Esophagus squamous epithelium (tissue), 5 donors: ENCODE measurements around the gene PRSS16. TPM values are rescaled to one million over a fixed set of nuclear protein-coding genes. Genes with fewer than 3 reads are reported as not detected.
"Not testable (repeated sequence)": the region's sequence is repeated elsewhere in the genome, so short reads cannot be mapped to it uniquely, and the experiment has no call there.

Experiments
- DNase-seq: peaks from one replicate; lab custom pipeline; 2025; lab: John Stamatoyannopoulos, UW
- H3K27ac ChIP-seq, 4 donors: fragments of 200-600 bp; sonication (generic); one replicate each; pipeline ENCODE4 v1.5.1; 2016 to 2019; ENCODE audit warnings: mild to moderate bottlenecking in 1 of 4
- H3K27me3 ChIP-seq, 4 donors: fragments of 200-600 bp; sonication (generic); 1 replicate in 3 of 4; 2 replicates in 1 of 4; pipeline versions ENCODE4 v1.5.1 to v1.6.0; 2017 to 2021; ENCODE audit warnings: antibody characterized with exemption in 1 of 4
- H3K36me3 ChIP-seq, 3 donors: fragments of 200-600 bp; sonication (generic); one replicate each; pipeline ENCODE4 v1.5.1; 2016 to 2019
- H3K4me1 ChIP-seq, 3 donors: fragments of 200-600 bp; sonication (generic); one replicate each; pipeline ENCODE4 v1.5.1; 2017 to 2019
- H3K4me3 ChIP-seq, 4 donors: fragments of 200-600 bp; sonication (generic); 1 replicate in 3 of 4; 2 replicates in 1 of 4; pipeline ENCODE4 v1.5.1; 2016 to 2019; ENCODE audit warnings: mild to moderate bottlenecking in 2 of 4, moderate library complexity in 1 of 4
- H3K9me3 ChIP-seq, 3 donors: fragments of 200-600 bp; sonication (generic); one replicate each; pipeline ENCODE4 v1.5.1; 2016 to 2019
- POLR2A ChIP-seq, 4 donors: fragments of 450-650 bp; IDR thresholded peaks; one replicate each; pipeline ENCODE4 v1.6.1; 2017; ENCODE audit warnings: antibody characterized with exemption in 4 of 4, mild to moderate bottlenecking in 4 of 4, moderate library complexity in 3 of 4
- WGBS, 2 donors: methylation state at CpG; one replicate each; pipeline ENCODE4 v1.1.5; 2018; 5-methylcytosine and 5-hydroxymethylcytosine counted together
- intact Hi-C: fragments of 100-400 bp; cut with DNase I; formaldehyde crosslinking; loops from one replicate; pipeline ENCODE4 v1.15.0; 2022
- total RNA-seq, 4 donors: library from RNA; depleted of rRNA; stranded (reverse); fragments of >200 nt; gene quantifications; one replicate each; pipeline ENCODE4 v1.1.0, GENCODE V29; 2016
- TF ChIP-seq, protein P1 (sequence below), 6 experiments: fragments of 450-650 bp in 4 of 6; fragments of 200-600 bp in 2 of 6; sonication (generic) in 2 of 6; IDR thresholded peaks; one replicate each; pipeline ENCODE4 v1.5.1; 2016 to 2019; ENCODE audit warnings: antibody characterized with exemption in 6 of 6, mild to moderate bottlenecking in 4 of 6, moderate library complexity in 4 of 6
- donor health status: DM: yes; HTN: yes; CAD: no.

The PRSS16 gene
- total RNA-seq, 4 donors from 2014 or later = 5.1 to 25.7 (median 11.0) TPM

DNA sequence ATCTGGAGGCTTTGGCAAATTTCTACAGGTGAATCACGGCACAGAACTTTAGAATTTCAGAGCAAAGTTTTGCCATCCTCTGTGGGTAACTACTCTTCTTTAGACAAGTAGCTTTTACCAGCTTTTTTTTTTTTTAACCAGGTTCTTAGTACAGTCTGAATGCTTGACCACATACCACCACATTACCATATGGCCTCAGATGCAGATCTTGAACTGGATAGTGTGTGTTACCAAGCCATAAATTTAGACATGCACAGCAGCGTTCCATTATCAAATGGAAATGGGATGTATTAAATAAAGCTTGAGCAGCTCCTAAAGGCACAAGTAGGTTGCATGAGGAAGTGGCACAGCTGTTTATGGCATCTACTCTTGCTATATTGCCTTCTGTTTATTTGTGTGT lies 38.3 kb upstream of the PRSS16 start:
- 55 to 76% methylated on average over 2 of the region's 2 CpGs for WGBS, 2 donors
- H3K4me1 ChIP-seq = peaks cover 0 to 9% (median 0%) of the 10 kb centered on the region in 3 donors
- TF ChIP-seq, protein P1, sequence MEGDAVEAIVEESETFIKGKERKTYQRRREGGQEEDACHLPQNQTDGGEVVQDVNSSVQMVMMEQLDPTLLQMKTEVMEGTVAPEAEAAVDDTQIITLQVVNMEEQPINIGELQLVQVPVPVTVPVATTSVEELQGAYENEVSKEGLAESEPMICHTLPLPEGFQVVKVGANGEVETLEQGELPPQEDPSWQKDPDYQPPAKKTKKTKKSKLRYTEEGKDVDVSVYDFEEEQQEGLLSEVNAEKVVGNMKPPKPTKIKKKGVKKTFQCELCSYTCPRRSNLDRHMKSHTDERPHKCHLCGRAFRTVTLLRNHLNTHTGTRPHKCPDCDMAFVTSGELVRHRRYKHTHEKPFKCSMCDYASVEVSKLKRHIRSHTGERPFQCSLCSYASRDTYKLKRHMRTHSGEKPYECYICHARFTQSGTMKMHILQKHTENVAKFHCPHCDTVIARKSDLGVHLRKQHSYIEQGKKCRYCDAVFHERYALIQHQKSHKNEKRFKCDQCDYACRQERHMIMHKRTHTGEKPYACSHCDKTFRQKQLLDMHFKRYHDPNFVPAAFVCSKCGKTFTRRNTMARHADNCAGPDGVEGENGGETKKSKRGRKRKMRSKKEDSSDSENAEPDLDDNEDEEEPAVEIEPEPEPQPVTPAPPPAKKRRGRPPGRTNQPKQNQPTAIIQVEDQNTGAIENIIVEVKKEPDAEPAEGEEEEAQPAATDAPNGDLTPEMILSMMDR (IDR thresholded peaks at IDR 0.05) = no peak
- TF ChIP-seq POLR2A (IDR thresholded peaks at IDR 0.05) = no peak
- intact Hi-C loops = no loop called here
- no peak for DNase-seq
- H3K9me3 ChIP-seq = no peaks in the 10 kb centered on the region
- no peaks in the 10 kb centered on the region for H3K36me3 ChIP-seq
- H3K4me3 ChIP-seq = no peak overlapping the region
- H3K27me3 ChIP-seq = peaks cover 0 to 91% (median 14%) of the 10 kb centered on the region in 4 donors
- no peak overlapping the region for H3K27ac ChIP-seq

DNA sequence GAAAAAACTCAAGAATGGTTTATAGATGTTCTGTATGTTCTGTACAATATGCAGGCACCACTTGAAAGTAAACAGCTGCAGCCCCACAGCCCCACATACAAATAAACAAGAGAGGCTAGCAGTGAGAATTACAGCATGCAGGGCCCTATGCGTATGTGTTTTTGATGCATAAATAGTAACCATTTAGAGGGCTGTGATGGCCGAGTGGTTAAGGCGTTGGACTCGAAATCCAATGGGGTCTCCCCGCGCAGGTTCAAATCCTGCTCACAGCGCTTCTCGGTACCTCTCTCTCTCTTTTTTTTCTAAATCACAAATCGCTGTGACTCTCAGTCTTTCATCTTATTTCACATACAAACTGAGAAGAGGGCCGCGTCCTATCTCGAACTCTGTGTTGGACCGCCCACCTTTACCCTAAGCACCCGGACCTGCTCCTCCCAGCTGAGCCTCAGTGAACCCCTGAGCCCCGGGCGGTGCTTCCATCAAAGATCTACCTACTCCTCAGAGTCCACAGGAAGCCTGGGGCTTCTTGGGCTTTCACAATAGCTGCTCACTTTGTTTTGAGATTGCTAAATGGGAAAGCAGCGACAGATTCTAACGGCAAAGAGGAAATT lies 37.7 kb upstream of the PRSS16 start:
- intact Hi-C loops = no loop called here
- H3K36me3 ChIP-seq = no peaks in the 10 kb centered on the region
- peaks cover 0 to 11% (median 0%) of the 10 kb centered on the region in 3 donors for H3K4me1 ChIP-seq
- 63 to 82% methylated on average over 13 to 17 of the region's 18 CpGs for WGBS, 2 donors
- TF ChIP-seq, protein P1 (IDR thresholded peaks at IDR 0.05) = no peak
- TF ChIP-seq POLR2A (IDR thresholded peaks at IDR 0.05) = no peak
- H3K27ac ChIP-seq = no peak overlapping the region
- DNase-seq = no peak
- H3K9me3 ChIP-seq = no peaks in the 10 kb centered on the region
- H3K4me3 ChIP-seq = no peak overlapping the region
- H3K27me3 ChIP-seq = peaks cover 0 to 91% (median 15%) of the 10 kb centered on the region in 4 donors

DNA sequence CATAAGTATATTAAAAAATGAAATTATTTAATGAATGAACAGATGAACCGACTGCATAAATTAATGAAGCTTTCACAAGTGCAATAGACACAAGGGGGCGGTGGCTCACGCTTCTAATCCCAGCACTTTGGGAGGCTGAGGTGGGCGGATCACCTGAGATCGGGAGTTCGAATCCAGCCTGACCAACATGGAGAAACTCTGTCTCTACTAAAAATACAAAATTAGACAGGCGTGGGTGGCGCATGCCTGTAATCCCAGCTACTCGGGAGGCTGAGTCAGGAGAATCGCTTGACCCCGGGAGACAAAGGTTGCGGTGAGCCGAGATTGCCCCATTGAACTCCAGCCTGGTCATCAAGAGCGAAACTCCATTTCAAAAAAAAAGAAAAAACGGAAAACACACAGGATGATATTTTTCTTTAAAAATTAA lies 34.4 kb upstream of the PRSS16 start:
- H3K9me3 ChIP-seq, intact Hi-C loops, H3K4me3 ChIP-seq, H3K27ac ChIP-seq, H3K4me1 ChIP-seq, H3K36me3 ChIP-seq, DNase-seq: not testable (repeated sequence)
- peaks cover 0 to 91% (median 6%) of the 10 kb centered on the region in 4 donors for H3K27me3 ChIP-seq
- WGBS, 2 donors = 69 to 72% methylated on average over 3 to 6 of the region's 15 CpGs

DNA sequence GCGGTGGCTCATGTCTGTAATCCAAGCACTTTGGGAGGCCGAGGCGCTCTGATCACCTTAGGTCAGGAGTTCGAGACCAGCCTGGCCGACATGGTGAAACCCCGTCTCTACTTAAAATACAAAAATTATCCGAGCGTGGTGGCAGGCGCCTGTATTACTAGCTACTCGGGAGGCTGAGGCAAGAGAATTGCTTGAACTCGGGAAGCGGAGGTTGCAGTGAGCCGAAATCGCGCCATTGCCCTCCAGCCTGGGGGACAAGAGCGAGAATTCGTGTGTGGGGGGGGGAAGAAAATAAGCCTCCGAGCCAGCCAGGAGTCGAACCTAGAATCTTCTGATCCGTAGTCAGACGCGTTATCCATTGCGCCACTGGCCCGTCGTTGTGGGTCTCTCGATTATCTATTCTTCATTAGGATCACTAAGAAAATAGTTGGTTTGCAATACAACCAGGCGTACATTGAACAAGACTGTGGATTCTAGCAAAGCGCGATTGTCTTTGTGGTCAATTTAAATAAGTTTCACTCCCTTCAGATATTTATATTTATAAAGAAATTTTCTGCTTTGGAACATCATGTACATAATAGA lies 33.9 kb upstream of the PRSS16 start:
- WGBS, 2 donors = 48 to 50% methylated on average over 27 to 28 of the region's 29 CpGs
- no peak for DNase-seq
- H3K36me3 ChIP-seq = no peaks in the 10 kb centered on the region
- H3K4me3 ChIP-seq = no peak overlapping the region
- H3K27me3 ChIP-seq = peaks cover 0 to 89% (median 6%) of the 10 kb centered on the region in 4 donors
- H3K9me3 ChIP-seq = no peaks in the 10 kb centered on the region
- intact Hi-C loops = no loop called here
- H3K27ac ChIP-seq = no peak overlapping the region
- peaks cover 0 to 4% (median 0%) of the 10 kb centered on the region in 3 donors for H3K4me1 ChIP-seq
- TF ChIP-seq, protein P1 (IDR thresholded peaks at IDR 0.05) = no peak
- no peak for TF ChIP-seq POLR2A (IDR thresholded peaks at IDR 0.05)

DNA sequence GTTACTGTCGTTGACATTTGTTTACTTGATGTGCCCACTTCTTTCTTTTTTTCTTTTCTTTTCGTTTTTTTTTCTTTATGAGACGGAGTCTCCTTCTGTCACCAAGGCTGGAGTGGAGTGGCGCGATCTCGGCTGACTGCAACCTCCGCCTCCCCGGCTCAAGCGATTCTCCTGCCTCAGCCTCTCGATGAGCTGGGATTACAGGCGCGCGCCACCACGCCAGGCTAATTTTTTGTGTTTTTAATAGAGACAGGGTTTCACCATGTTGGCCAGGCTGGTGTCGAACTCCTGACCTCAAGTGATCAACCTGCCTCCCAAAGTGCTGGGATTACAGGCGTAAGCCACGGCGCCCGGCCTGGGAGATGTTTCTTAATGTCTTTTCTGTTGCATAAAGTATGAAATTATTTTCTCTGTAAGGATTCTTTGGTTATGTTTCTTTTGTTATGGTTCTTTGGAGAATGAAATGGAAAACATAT lies 33.3 kb upstream of the PRSS16 start:
- DNase-seq = no peak
- H3K9me3 ChIP-seq = no peaks in the 10 kb centered on the region
- no peaks in the 10 kb centered on the region for H3K36me3 ChIP-seq
- intact Hi-C loops = no loop called here
- H3K4me1 ChIP-seq = peaks cover 0 to 4% (median 0%) of the 10 kb centered on the region in 3 donors
- H3K27me3 ChIP-seq = peaks cover 0 to 89% (median 6%) of the 10 kb centered on the region in 4 donors
- TF ChIP-seq, protein P1 (IDR thresholded peaks at IDR 0.05) = no peak
- no peak for TF ChIP-seq POLR2A (IDR thresholded peaks at IDR 0.05)
- 32 to 40% methylated on average over 18 to 19 of the region's 19 CpGs for WGBS, 2 donors
- H3K4me3 ChIP-seq = no peak overlapping the region
- no peak overlapping the region for H3K27ac ChIP-seq
